GM18519 (cell line): Measurements from ENCODE around the gene MBD4.
A peak's percentile ranks its signal among the peaks of the same experiment; 100 is the strongest.
"Not testable (repeated sequence)": the region's sequence is repeated elsewhere in the genome, so short reads cannot be mapped to it uniquely, and the experiment has no call there.

Experiments used
- ATAC-seq: cut with Tn5 transposase; IDR thresholded peaks from one replicate; pipeline ENCODE4 v1.9.1; 2021; ENCODE audit warnings: mild to moderate bottlenecking, moderate library complexity; ENCODE audit not compliant: unreplicated experiment, low FRiP score

MBD4 gene

DNA sequence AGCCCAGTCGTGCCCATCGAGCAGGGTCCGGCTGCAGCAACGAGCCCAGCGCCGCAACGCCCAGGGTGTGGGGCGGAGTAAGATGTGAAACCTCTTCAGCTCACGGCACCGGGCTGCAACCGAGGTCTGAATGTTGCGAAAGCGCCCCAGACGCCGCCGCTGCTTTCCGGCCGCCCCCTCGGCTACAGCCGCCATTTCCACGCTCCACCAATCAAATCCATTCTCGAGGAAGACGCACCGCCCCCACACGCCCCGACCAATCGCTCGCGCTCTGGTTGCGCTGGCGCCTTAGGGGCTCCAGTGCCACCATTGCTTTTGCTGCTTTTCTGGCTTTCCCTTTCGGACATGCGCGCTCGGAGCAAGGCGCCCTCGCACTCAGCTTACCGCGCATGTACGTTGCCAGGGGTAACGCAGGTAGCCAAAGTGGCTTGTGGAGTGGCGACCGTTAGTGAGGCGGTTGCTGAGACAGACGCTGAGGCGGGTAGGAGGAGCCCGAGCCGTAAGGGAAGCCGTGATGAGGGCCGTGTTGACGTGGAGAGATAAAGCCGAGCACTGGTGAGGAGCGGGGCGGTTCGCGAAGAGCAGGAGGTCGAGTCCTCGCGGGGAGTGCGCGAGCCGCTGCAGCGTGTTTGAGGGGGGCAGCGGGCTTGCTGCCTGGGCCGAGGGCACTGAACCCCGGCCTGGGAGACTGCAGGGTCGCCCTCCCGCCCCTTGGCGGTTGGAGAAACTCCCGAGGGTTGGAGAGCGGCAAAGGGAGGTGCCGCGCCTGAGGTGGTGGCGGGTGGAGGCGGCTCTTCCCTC lies at the start of gene MBD4, which contains the start of gene IFT122:
Gene MBD4, minus strand, starts transcription at position 132 of the 801 bp plus-strand sequence. Its CDS starts 115 bp downstream, at position 17.
Gene IFT122, plus strand, starts transcription at position 408 of the 801 bp plus-strand sequence. Its CDS starts 107 bp downstream, at position 515.
- ATAC-seq: peak; percentile 86

DNA sequence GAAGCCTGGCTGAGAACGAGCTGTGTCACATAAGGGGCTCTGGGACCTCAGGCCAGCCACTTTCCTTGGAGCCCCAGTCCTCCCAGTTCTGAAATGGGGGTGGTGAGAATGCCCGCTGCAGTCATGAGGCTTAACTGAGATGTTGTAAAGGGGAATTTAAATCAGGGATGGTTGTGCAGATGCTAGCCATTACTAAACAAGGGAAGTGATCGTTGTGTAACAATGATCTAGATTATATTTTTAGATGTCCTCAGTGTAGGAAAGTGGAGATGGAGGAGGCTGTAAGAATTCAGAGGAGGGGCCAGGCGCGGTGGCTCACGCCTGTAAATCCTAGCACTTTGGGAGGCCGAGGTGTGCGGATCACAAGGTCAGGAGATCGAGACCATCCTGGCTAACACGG lies 49.5 kb upstream of the MBD4 start:
- ATAC-seq: not testable (repeated sequence)

- ATAC-seq: not testable (repeated sequence)
These were observed 48.2 kb upstream of the MBD4 start for GRCh38 chr3:129487868-129488335.

GRCh38 chr3:129487183-129487867 lies 47.6 kb upstream of the MBD4 start:
- no peak for ATAC-seq

- no peak for ATAC-seq
These were observed 46.9 kb upstream of the MBD4 start for GRCh38 chr3:129486664-129487035.

DNA sequence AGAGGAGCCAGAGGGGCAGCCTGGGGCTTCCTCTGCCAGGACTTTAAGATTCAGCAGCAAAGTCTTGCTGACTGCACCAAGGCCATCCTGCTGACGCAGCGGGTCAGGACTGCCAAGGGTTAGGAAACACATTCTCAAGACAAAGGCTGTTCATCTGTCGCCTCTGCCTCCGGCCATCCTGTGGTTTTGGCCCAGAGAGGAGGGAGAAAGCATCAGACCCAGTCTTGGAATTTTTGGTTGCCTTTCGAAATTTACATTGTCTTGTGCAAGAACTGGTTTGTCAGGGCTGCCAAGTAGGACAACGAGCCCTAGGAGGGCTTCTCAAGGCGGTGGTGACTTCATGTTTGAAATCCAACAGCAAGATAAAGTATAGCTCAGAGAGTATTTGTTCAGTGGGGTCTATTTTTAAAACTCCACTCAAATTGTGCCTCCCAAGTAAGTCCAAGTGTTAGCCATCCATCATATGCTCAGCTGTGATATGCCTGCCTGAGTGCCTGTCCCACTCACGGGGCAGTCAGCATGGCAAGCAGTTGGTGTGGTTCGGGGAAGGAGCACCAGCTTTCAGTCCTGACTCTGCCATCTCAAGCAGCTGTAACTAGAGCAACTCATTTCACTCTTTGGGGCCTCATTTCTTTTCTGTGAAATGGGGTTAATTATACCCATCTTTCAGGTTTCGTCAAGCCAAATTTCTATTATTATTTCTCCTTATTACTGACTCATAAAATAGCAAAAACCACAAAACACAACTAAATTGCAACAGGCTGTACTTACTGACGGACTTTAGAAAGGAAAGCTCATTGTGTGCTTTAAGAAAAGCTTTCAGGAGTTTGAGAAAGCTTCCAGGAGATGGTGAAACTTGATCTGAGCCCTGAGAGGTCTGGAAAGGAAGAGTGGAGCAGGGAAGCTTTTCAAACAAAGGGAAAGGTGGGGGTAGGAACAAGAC lies 46.2 kb upstream of the MBD4 start:
- ATAC-seq: no peak

DNA sequence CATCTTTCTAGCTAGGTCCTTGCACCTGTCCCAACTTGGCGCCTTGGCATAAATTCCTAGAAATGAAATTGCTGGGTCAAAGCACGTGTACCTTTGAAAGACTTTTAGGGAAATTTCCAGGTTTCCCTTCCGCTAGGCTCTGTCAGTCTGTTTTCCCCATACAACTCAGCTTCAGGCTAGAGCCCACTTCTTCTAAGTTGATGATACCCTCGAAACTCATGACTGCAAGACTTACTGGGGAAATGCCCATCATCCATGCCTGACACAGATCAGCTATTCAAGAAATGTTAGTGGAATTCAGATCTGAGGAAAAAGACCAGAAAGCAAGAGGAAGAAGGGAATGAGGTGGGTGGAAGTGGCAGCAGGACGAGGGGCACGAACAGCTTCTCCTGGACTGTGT lies 45.4 kb upstream of the MBD4 start:
- ATAC-seq: not testable (repeated sequence)

GRCh38 chr3:129483870-129484269 lies 44.1 kb upstream of the MBD4 start:
- no peak for ATAC-seq

DNA sequence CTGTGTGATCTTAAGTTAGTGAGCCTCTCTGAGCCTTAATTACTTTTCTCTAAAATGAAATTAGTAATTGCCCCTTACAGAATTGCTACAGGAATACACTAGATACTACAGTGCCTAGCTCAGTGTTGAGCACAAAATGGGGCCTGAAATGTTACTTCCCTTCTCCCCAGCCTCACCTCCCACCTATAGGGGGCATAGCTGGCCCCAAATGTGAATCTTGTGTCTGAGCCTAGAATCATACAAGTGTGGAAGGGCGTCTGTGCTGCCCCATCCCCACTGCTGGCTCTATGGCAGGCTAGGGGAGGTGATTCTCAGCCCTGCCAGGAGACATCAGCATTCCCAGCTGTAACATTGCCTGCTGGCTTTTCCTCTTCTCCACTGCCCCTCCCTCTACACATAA lies 43.0 kb upstream of the MBD4 start:
- no peak for ATAC-seq

DNA sequence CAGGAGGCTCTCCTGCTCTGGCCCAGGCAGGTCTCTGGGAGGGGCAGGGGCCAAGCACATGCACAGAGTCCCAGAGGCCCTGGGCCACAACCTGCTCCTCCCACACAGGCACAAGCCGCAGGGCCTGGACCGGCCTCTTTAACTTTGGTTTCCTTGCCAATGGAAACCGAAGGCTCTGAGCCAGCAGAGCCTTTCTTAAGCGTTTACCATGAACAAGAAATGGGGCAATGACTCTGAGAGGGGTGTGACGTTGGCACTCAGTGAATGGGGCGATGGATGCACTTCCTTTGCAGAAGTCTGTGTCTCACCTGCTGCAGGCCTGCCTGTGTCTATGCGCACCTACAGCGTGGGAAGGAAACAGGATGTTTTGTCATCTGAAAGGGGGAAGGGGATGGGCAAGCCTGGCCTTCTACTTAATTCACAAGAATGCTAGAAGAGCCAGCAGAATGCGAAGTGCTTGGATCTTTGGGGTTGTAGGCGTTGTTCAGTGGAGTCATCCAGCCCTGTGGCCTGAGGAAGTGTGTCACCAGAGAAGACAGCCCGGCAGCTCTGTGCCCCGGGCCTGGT lies 42.1 kb upstream of the MBD4 start:
- ATAC-seq: no peak

DNA sequence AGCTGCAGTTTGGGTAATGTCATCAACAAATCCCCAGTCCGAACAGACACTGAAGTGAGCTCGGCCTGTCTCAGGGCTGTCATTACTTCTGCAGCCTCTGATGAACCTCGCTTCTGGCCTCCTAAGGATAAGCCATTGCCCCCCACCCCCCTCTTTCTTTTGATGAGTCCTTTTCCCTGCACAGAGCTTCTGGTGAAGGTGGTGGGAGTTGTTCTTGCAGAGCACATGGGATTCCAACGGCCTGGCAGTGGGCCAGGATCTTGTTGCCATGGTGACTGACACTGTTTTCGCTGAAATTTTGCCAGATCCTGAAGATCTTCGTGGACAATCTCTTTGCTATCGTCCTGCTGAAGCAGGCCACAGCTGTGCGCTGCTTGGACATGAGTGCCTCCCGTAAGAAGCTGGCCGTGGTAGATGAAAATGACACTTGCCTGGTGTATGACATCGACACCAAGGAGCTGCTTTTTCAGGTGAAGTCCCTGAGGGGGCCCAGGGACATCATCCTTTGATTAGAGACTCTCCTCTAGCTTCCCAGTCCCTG lies 41.5 kb upstream of the MBD4 start:
- ATAC-seq: not testable (repeated sequence)

DNA sequence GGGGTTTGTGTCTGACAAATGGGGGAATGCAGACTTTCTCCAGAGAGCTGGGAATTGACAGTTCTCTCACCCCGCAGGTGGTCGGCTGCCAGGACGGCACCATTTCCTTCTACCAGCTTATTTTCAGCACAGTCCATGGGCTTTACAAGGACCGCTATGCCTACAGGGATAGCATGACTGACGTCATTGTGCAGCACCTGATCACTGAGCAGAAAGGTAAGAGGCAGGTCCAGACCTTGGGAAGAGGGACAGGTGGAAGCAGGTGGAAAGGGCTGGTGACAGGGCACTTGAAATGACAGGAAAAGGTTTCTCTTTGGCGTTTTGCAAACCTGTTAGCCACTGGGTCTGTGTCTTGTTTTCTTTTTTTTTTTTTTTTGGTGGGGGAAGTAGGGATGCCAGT lies 36.8 kb upstream of the MBD4 start:
- ATAC-seq: no peak

GRCh38 chr3:129475863-129476262 lies 36.1 kb upstream of the MBD4 start:
- ATAC-seq: no peak

- no peak for ATAC-seq
These were observed 35.4 kb upstream of the MBD4 start for GRCh38 chr3:129474984-129475804.

- ATAC-seq: no peak
These were observed 34.0 kb upstream of the MBD4 start for GRCh38 chr3:129473769-129474152.

DNA sequence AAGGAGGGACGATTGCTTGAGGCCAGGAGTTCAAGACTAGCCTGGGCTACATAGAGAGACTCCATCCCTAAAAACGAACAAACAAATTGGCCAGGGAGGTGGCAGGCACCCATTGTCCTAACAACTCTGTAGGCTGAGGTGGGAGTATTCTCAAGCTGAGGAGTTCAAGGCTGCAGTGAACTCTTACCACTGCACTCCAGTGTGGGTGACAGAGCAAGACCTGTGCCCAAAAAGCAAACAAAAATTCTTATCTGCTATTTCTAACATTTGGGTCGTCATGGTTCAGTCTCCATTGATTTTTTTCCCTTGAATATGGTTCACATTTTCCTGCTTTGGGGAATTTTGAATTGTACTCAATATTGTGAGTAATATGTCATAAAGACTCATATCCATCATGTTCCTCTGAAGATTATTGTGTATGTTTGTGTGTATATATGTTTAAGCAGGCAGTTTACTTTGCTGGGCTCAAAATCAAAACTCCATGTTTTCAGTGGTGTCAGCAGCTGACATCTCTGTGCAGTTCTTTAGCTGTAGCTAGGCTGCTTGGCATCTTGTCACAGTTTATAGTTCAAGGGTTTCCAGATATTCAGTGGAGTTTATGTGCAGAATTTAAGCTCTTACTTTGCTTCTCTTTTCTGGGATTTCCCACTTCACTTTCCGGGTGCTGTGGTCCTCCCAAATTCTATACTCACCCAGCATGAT lies 33.5 kb upstream of the MBD4 start:
- no peak for ATAC-seq

- no peak for ATAC-seq
These were observed 31.1 kb upstream of the MBD4 start for GRCh38 chr3:129470861-129471260.

DNA sequence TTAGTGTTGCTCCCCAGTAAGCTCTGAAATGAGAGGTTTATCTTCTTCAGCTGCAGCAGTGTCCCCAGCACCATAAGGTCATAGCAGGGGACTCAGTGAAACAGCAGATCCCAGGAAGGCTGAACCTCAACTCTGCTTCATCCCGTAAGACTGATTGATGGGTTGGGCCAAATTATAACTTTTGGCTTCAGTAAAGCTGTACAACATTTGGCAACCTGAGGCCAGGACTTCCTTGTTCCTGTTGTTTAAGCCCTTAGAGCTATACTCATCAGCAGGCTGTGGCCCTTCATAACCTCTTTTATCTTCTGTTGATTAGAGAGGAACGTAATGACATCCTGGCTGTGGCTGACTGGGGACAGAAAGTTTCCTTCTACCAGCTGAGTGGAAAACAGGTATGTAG lies 29.3 kb upstream of the MBD4 start:
- ATAC-seq: no peak

- no peak for ATAC-seq
These were observed 28.2 kb upstream of the MBD4 start for GRCh38 chr3:129467932-129468331.
